22Rv1 (cell line): ENCODE data around the gene UVRAG.

Source experiments
- CTCF ChIP-seq: fragments of 450-650 bp; IDR thresholded peaks from 2 replicates; pipeline ENCODE4 v1.5.1; 2017; ENCODE audit warnings: mild to moderate bottlenecking
- ZFX ChIP-seq: fragments of 450-650 bp; IDR thresholded peaks from 2 replicates; pipeline ENCODE4 v1.6.1; 2017; ENCODE audit warnings: antibody characterized with exemption, borderline replicate concordance

- TF ChIP-seq CTCF = no peak
- TF ChIP-seq ZFX = no peak
Observed at GRCh38 chr11:75823415-75823814, 8.4 kb downstream of the UVRAG start.
